ENCODE measurements around the gene ETHE1.

GRCh38 chr19:43482193-43482592 lies 44.8 kb downstream of the ETHE1 start:
- TF ChIP-seq CTCF (IDR thresholded peaks at IDR 0.05; ENCODE audit: poor library complexity, severe bottlenecking) (no peak), REST (IDR thresholded peaks at IDR 0.05; ENCODE audit: borderline replicate concordance) (no peak), SMC3 (conservative IDR thresholded peaks at IDR 0.05; ENCODE audit: poor library complexity) (no peak), EZH2 (IDR thresholded peaks at IDR 0.05; ENCODE audit: borderline replicate concordance, insufficient read depth, low read length, poor library complexity, severe bottlenecking) (no peak), EP300 (conservative IDR thresholded peaks at IDR 0.05; ENCODE audit: poor library complexity, severe bottlenecking) (no peak), POLR2AphosphoS5 (IDR thresholded peaks at IDR 0.05) (no peak)
